Amniotic stem cell (primary cell): ENCODE measurements around the gene SOCS1.

ENCODE experiments used
- DNase-seq: peaks from one replicate; lab custom pipeline; 2025; lab: John Stamatoyannopoulos, UW

SOCS1 gene

DNA sequence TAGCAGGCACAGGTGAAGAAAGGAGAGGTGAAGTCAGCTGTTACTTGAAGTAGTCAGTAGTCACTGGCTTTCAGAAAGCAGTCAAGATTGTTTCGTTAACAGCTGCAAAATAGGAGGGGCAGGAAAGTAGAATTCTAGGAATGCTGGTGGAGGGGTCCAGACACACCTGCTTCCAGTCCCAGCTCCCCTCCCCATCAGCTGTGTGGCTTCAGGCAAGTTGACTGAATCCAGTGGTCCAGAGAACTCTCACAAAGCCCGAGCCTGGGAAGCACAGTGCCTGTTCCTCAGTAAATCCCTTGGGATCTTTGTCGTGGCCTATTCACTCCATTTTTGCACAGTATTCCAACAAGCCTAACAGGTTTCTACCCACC lies 4.6 kb upstream of the SOCS1 start:
- DNase-seq, result no peak

DNA sequence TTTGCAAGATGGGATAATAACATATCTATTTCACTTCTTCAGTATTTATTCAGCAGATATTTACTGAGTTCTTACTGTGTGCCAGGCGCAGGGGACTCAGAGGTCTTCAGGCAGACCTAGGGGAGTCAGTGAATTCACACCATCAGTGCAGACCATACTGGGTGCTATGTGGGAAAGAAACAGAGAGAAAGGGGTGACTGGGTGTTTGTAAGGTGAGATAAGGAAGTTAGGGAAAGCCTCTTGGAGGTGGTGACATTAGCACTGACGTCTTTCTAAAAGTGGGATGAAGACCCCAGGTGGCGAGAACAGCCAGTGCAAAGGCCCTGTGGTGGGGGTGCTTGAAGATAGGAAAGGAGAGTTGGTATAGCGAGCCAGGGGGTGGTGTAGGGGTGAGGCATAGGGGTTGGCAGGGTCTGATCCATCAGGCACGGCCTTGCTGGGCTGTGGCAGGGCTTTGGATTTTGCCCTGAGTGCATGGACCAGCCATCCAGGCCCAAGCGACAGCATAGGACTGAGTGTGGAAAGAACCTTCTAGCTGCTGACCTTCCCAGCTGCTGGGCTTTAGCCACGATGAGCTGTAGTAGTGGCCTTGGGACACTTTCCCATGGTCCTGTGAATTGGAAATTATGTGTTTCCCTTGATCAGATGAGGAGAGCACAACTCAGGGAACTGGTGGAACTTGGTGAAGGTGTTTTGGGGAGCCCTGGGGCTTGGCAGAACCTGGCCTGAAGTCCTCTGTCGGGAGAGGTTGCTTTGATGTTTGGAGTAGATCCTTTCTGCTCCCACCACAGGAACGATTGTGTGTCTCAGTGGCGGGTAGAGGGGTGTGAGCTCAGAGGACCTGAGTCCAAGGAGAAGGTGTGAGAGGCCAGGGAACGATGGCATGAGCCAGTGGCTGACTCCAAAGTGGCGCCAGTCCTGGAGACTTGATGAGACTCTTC lies 3.9 kb upstream of the SOCS1 start:
- DNase-seq, result no peak

DNA sequence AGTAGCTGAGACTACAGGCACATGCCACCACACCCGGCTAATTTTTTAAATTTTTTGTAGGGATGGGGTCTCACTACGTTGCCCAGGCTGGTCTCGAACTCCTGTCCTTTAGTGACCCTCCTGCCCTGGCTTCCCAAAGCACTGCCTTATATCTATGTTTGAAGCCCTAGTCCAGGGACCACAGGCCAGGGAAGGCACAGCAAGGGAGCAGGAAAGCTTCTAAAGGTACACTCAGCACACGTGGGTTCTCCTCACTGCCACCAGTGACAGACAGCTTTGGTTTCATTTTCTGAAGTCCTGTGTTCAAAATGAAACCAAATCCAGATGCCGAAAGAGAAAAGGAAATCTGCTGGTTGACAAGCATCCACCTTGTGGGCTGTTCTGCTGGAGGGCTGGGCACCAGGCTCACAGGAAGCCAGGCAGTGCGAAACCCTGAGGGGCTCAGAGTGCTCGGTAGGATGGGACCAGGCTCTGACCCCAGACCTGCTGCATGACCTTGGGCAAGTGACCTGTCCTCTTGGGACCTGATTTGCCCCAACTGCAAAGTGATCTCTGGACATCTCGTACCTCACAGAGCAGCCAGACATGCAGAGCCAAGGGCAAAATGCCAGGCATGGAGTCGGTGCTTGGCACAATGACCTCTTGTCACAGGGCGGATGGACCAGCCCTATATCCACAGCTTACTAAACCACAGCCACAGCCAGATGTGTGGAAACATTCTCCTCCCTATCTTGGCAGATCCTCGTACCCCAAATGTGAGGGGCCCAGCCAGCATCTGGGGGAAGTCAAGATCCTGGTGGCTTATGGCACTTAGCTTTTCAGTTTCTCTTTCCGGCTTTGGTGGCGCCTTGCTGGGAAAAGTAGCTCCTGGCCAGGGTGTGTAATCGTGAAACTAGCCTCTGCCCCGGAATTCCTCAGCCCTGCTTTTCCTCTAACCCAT lies 2.8 kb upstream of the SOCS1 start:
- DNase-seq, result no peak

DNA sequence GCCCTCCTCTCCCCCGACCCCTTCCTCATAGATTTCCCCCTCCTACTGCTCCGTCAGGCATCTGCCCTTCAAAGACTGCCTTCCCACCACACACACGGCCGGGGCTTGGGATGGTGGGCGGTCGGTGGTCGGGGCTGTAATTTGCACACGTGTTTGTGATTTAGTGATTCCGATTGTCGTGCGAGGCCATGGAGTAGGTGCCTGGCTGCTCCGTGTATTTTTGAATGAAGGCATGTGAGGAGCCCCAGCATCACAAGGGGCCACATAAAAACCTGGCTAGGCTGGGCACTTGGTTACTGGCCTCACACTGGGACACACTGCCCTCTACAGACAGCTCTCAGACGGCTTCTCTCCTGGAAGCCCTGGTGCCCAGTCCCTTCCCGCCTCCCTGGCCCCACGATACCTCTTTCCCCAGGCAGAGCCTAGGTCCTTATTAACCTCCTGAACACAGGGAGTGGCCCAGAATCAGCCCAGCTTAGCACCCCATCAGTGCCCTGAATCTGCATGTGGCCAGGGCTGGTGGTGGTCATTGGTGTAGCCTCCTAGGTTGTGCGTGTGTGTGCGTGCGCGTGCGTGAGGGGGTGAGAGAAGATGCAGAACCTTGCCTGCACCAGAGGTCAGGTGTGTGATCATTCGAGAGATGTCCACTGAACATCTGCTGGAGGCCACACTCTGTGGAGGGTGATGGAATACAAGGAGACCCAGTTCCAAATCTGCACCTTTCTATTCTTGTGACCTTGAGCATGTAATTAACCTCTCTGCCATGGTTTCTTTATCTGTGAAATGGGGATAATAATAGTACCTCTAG lies 1.3 kb upstream of the SOCS1 start:
- peak; percentile 68 for DNase-seq

DNA sequence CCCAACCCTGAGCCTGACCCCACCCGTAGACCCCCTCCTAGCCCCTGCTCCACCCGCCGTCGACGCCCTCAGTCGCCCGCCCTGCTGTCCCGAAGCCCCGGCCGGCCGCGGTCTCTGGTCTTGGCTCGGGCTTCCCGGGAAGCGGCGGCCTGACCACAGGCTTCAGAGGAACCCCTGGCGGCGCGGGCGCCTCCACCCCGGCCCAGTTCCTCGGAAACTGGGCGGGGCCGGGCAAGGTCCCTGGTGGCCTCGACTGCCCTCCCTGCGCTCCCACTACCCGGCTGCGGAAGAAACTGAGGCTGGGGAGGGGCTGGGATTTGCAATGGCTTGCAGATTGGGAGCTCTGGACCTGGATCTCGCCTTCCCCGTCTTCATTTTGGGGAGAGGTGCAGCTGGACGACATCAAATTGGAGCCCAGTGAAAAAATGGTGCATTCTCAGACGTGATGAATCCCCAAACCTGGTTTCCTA lies 692 bp upstream of the SOCS1 start:
- peak; percentile 9 for DNase-seq

DNA sequence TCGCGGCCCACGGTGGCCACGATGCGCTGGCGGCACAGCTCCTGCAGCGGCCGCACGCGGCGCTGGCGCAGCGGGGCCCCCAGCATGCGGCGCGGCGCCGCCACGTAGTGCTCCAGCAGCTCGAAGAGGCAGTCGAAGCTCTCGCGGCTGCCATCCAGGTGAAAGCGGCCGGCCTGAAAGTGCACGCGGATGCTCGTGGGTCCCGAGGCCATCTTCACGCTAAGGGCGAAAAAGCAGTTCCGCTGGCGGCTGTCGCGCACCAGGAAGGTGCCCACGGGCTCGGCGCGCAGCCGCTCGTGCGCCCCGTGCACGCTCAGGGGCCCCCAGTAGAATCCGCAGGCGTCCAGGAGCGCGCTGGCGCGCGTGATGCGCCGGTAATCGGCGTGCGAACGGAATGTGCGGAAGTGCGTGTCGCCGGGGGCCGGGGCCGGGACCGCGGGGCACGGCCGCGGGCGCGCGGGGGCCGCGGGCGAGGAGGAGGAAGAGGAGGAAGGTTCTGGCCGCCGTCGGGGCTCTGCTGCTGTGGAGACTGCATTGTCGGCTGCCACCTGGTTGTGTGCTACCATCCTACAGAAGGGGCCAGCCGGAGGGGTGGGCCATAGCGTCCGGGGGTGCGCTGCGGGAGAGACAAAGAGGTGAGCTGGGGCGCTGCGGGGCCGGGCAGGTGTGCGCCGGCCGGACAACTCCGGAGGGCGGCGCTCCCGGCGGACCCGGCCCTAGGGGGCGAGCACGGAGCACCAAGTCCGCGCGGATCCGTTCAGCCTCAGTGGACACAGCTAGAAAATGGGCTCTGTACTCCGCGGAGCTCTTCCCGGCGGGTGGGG lies 879 bp downstream of the SOCS1 start:
- peak; percentile 11 for DNase-seq

DNA sequence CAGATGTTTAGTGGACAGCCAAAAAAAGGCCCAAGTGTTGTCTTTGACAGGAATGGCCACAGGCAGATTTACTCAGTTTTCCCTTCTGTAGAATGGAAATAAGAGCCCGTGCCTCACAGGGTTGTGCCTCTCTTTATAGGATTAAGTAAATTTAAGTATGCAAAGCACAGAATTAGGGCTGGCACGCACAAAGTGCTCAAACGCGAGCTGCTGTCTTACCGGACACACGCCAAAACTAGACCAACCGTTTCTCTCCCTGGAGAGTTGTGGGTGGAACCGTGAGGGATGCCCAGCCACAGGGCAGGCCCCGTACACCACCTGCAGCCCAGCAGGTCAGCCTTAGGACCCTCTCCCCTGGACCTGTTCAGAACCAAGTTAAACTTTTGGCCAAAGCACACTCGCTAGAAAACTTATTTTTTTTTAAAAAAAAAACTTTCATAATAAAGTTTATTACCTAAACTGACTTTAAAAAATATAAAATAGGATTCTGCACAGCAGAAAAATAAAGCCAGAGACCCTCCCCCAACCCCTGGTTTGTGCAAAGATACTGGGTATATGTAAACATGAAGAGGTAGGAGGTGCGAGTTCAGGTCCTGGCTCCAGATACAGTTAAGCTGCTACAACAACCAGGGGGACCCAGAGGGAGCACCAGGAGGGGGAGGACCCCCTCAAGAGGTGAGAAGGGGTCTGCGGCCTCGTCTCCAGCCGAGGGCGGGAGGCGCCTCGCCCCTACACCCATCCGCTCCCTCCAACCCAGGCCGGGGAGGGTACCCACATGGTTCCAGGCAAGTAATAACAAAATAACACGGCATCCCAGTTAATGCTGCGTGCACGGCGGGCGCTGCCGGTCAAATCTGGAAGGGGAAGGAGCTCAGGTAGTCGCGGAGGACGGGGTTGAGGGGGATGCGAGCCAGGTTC lies 1.8 kb downstream of the SOCS1 start:
- DNase-seq, result no peak

DNA sequence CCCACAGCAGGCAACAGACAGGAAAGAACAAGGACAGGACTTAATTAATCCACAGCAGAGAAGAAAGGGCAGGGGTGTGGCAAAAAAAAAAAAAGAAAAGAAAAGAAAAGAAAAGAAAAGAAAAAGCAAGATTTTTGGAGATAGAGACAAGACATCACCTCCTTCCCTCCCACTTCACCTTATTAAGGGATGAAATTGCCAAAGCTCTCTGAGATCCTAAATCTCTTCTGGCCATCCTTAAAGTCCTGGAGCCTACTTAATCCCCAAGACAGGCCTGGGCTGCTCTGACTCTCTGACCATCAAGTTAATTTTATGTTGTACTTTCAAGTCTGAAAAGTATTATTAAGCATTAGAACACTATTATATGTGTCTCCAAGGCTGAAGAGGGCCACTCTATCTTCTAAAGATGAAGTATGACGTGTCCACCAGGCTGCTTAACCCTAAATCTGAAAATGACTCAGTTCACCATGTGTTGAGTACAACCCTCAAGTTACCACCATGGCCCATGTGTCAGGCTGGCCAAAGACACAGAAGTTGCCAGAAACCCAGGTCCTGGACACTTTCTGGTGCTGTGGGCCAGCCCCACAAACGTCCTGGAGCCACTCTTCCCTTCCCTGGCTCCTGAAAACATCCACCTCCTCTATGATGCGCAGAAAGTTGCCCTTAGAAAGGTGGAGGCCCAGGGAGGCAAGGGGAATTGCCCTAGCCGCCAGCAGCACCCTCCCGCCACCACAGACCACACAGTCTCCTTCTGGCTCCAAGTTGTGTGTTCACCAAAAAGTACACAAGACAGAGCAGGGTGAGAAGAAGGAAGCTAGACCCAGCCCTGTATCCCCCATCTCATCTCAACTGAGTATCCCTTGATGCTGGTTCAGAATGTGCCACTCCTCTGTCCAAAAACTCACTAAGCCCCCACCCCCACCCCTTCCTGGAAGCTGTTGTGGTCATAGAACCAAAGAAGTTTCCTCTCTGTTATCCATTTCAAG lies 2.7 kb downstream of the SOCS1 start:
- DNase-seq, result no peak

DNA sequence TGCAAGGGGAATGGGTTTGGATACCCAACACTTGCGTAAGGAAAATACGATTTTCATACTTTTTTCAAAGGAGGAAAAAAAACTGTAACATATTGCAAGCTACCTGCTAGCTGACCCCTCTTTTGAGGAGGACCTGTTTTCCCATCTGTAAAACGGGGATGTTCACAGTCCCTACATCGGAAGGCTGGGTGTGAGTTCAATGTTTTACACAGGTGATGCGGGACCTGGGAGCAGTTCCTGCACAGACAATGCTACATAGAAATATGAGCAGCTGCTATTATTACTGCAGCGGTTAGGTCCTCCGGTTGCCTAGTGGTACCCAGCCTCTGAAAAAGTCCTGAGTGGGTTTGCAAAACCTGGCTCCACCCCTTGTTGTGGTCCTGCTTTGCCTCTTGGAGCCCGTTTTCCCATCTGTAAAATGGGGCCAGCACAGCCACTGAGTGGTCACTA lies 3.5 kb downstream of the SOCS1 start:
- no peak for DNase-seq

DNA sequence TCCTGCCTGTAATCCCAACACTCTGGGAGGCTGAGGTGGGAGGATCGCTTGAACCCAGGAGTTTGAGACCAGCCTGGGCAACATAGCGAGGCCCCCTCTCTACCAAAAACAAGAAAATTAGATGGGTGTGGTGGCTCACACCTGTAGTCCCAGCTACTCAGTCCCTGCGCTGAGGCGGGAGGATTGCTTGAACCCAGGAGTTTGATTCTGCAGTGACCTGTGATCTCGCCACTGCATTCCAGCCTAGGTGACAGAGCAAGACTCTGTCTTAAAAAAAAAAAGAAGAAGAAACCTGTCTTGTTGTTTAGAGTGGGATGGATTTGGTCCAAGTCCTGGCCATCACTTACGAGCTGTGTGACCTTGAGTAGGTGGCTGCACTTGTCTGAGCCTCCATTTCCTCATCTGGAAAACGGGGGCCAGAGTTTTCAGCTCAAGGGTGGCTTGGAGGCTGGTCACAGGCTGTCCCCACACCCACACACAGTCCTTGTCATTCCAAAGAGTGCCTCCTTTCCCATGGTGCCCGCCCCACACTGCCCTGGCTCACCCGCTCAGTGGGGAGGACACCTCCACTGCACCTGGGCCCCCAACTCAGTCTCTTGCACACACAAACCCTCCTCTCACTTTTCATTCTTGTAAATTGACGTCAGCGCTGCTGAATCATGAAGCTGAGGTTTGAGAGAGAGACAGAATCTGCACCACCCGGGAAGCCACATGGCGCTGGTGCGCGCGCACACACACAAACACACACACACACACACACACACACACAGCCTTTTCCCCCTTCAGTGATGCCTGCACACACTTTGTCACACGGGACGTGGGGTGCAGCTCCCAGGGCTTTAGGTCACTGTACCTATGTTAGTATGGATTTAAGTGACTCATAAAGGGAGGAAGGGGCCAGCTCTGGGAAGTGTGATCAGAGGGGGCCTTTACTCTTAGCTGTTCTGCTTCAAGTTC lies 4.2 kb downstream of the SOCS1 start:
- DNase-seq, result no peak

DNA sequence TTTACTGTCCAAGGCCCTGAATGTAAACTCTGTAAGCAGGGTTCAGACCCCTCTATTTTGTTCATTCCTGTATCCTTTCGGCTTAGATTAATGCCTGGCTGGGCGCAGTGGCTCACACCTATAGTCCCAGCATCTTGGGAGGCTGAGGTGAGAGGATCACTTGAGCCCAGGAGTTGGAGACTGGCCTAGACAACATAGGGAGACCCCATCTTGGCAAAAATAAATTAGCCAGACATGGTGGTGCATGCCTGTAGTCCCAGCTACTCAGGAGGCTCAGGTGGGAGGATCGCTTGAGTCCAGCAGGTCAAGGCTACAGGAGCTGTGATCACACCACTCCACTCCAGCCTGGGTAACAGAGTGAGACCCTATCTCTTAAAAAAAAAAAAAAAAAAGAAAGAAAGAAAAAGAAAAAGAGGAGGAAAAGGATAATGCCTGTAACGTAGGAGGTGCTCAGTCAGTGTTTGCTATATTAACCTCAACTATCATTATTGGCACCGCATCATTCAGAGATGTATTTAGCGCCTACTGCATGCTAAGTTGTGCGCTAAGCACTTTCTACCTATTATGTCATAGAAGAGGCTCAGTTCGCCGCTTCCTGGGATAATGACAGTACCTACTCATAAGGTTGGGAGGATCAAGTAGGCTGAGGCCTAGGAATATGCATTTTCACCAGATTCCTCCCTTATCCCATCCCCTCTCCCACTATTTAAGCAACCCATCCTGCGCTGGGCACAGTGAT lies 5.0 kb downstream of the SOCS1 start:
- DNase-seq, result no peak

DNA sequence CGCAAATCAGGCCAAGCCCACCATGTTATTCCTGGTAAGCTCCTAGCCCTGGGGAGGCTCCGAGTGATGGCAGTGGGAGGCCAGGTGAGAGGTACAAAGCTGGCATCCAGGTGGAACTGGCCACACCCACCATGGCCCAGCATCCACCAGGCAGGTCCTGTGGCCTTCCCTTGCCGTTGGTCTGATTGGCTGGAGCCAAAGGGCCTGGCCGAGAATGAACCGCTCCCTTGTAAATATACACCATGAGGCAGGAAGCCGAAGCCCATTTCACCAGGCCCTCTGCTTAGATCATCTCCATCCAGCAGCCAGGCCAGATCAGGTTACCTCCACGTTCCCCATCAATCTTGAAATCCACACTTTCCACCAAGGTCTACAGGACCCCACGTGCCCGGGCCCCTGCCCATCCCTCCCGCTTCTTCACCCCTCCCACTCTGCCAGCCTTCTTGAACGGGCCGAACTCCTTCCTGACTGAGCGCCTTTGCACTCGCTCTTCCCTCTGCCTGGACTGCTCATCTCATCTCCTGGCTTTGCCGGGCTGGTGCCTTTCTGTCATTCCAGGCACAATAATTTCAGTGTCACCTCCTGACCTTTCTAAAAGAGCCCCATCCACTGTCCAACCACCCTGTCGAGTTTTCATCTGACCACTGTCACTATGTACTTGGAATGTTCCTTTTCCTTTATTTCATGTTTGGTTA lies 5.8 kb downstream of the SOCS1 start:
- DNase-seq, result no peak

DNA sequence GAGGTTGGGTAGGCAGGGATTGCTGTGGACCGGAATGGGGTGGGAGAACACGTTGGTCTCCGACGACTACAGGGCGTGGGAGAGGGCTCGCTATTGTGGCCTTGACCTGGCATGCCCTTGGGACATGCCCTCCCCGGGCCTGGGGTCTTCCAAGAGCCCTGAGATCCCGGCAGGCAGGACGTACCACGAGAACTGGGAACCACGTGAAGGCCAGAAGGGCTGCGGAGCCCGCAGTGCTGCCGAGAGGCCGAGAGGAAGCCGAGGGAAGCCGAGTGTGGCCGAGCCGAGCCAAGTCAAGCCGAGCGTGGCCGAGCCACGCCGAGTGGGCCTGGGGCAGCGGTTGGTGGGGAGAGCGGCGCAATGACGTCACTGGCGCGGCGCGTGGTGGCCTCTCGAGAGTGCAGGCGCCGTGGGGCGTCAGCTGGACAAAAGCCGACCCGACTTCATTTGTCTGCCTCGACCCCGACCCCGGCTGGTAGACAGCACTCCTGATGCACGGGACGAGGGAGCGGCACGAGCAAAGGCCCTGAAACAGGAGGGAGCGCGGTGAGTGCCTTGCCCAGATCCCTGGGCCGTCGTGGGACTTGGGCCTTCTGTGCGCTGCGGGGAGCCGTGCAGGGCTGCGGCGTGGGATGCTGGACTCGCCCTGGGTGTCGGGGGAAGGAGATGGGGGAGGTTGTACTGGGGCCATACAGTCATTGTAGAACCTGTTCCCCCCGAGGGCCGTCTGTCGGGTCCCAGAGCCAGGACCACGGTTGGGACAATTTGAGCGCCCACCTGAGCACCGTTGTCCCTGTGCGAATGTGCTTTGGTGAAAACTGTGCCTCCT lies 6.6 kb downstream of the SOCS1 start:
- no peak for DNase-seq

DNA sequence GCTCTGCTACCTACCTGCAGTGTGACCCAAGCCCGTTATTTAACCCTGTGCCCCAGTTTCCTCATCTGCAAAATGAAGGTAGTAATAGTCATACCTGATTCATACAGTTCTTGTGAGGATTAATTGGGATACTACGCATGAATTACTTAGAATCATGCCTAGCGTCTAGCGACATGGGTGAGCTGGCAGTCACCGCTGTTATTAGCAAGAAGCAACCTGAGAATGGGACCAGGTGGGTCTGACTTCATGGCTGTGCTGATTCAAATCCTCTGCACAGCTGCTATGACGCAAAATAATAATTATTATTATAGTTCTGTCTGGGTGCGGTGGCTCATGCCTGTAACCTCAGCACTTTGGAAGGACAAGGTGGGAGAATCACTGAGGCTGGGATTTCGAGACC lies 7.9 kb downstream of the SOCS1 start:
- no peak for DNase-seq

DNA sequence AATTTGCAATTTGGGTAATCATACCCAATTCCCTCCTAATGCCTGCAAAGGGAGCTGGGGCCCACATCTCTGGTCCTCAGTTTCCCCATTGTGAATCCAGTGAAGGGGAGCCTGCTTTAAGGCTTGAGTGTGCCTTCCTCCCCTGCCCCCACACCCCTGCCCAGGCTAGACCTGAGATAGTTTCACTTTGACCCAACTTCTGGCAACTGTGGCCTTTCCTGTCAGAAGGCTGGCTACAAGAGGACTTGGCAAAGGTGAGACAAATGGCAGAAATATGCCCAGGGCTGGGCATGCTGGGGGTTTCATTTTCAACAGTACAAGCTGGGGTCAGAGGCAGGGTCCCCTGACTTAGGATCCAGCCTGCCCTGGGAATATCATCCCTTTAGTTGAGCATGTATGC lies 10.0 kb downstream of the SOCS1 start:
- no peak for DNase-seq
